ENCODE results near the gene PTPN3.
"Not testable (repeated sequence)": the region's sequence is repeated elsewhere in the genome, so short reads cannot be mapped to it uniquely, and the experiment has no call there.

Gene PTPN3

DNA sequence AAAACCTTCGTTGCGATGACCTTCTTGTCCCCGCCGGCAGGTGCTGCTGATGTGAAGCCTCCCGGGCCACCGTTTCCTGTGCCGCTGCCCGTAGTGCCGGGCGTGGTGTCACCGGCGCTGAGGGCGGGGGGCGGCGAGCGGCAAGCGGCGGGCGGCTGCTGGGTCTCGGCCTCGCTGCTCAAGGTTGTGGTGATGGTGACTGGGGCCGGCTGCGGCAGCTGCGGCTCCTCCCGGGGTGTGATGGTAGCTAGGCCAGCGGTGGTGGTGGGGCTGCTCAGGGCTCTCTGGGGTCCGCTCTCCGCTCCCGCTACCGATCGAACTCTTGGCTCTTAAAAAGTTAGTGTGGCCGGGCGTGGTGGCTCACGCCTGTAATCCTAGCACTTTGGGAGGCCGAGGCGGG is 36.0 kb upstream of the PTPN3 start:
- ChIA-PET CTCF (interaction anchor here (0.7 kb wide), 1 partner anchor 191 kb away, joined by 3 read pairs; no protein-coding TSS in a partner anchor), POLR2A (ENCODE audit: low non-redundant PET) (no interaction called here)
- TF ChIP-seq, protein P1, sequence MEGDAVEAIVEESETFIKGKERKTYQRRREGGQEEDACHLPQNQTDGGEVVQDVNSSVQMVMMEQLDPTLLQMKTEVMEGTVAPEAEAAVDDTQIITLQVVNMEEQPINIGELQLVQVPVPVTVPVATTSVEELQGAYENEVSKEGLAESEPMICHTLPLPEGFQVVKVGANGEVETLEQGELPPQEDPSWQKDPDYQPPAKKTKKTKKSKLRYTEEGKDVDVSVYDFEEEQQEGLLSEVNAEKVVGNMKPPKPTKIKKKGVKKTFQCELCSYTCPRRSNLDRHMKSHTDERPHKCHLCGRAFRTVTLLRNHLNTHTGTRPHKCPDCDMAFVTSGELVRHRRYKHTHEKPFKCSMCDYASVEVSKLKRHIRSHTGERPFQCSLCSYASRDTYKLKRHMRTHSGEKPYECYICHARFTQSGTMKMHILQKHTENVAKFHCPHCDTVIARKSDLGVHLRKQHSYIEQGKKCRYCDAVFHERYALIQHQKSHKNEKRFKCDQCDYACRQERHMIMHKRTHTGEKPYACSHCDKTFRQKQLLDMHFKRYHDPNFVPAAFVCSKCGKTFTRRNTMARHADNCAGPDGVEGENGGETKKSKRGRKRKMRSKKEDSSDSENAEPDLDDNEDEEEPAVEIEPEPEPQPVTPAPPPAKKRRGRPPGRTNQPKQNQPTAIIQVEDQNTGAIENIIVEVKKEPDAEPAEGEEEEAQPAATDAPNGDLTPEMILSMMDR (conservative IDR thresholded peaks at IDR 0.05; ENCODE audit: low read depth) = no peak

DNA sequence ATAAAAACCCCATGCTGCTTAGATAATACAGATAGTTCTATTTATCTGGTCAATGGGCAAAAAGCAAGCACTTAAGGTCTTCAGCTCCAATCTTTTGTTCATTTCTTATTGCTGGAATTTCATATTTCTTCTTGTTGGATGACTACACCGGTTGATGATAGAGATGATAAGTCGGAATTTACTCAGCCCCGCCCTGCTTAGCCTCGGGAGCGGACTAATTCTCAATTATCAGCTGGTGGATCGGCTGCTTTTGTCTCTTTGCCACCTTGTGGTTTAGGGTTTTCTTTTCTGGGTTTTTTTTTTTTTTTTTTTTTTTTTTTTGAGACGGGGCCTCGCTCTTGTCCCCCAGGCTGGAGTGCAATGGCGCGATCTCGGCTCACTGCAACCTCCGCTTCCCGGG is 34.5 kb upstream of the PTPN3 start:
- H3K27ac ChIP-seq; POLR2A ChIA-PET (ENCODE audit: low non-redundant PET): not testable (repeated sequence)
- CTCF ChIA-PET = interaction anchor here (0.6 to 0.7 kb wide), 2 partner anchors 90 to 97 kb away, joined by 3 read pairs; no protein-coding TSS in a partner anchor
- DNase-seq (ENCODE audit: low spot score) = peak; percentile 46

More for the DNA sequence above, 36.0 kb upstream of the PTPN3 start:
- no peak overlapping the region for H3K27ac ChIP-seq
- DNase-seq (ENCODE audit: low spot score) = no peak

DNA sequence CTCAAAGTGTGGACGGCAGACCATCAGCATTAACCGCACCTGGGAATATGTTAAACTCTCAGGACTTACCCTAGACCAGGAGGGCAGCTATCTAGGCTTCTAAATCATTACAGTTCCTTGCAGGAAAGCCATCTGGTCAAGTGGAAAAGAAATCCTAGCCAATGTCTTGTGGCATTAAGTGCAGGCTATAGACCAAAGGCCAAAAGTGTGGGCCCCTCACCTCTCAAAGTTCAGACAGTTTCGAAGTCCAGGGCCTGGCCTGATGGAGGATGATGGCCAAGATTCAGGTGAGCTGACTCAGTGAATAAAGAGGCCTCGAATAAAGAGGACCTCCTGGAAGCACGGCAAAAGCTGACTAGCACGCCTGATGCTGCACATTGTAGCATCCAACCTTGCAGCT is 24.0 kb upstream of the PTPN3 start:
- POLR2A ChIA-PET (ENCODE audit: low non-redundant PET) = no interaction called here
- DNase-seq (ENCODE audit: low spot score) = no peak
- TF ChIP-seq, protein P1 (conservative IDR thresholded peaks at IDR 0.05; ENCODE audit: low read depth) = no peak
- CTCF ChIA-PET = interaction anchor here (5.7 kb wide), 1 partner anchor 81 kb away, joined by 23 read pairs; no protein-coding TSS in a partner anchor
- no peak overlapping the region for H3K27ac ChIP-seq

DNA sequence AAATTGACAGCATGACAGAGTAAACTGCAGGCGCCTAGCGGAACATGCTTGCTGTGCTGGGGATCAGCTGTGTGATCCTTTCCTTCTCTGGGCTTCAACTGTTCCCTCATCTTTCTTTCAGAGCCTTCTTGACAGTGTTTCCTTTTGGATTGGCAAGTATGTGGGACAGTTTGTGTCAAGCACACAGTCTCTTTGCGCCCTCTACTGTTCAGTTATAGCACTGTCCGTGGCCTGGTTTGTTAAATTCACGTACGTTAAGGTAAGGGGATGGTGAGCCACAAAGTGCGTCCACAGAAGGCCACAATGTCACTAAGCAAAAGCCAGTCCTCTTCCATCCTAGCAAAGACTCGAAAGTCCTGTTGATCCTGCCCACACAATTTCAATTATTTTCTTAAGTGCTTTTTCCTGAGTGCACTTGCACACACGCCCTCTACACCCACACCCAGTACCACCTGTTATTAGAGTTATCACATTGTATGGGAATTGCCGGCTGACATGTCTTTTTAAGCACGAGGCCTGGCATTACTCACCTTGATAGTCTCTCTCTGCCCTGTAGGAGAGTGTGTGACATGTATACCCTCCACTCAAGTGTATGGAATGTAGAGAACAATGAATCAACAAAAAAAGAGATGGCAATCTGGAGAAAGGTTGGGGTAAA is 22.5 kb upstream of the PTPN3 start:
- TF ChIP-seq, protein P1 (conservative IDR thresholded peaks at IDR 0.05; ENCODE audit: low read depth) = peak; percentile 100
- CTCF ChIA-PET = interaction anchor here (0.6 to 5.7 kb wide), 5 partner anchors 50 to 226 kb away, joined by 3 to 23 read pairs (median 4); no protein-coding TSS in a partner anchor
- POLR2A ChIA-PET (ENCODE audit: low non-redundant PET) = no interaction called here
- no peak overlapping the region for H3K27ac ChIP-seq
- peak; percentile 92 for DNase-seq (ENCODE audit: low spot score)

DNA sequence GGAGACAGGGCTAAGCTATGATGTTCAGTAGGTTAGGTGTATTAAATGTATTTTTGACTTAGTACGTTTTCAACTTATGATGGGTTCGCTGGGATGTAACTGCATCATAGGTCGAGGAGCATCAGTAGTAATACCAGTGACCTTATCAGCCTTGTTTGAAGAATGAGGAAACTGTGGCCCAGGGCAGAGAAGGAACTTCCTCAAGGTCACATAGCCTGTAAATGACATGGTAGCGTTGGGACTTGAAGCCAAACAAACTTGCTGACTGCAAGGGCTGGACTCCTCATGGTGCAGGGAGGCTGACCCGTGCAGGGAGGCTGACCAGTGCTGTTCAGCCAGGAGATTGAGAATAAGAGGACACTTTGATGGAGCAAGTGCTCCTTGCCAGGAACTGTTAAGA is 21.3 kb upstream of the PTPN3 start:
- no peak overlapping the region for H3K27ac ChIP-seq
- ChIA-PET POLR2A (ENCODE audit: low non-redundant PET) (no interaction called here), CTCF (interaction anchor here (0.5 to 5.7 kb wide), 4 partner anchors 32 to 107 kb away, joined by 3 to 23 read pairs (median 5); no protein-coding TSS in a partner anchor)
- TF ChIP-seq, protein P1 (conservative IDR thresholded peaks at IDR 0.05; ENCODE audit: low read depth) = no peak
- DNase-seq (ENCODE audit: low spot score) = no peak

DNA sequence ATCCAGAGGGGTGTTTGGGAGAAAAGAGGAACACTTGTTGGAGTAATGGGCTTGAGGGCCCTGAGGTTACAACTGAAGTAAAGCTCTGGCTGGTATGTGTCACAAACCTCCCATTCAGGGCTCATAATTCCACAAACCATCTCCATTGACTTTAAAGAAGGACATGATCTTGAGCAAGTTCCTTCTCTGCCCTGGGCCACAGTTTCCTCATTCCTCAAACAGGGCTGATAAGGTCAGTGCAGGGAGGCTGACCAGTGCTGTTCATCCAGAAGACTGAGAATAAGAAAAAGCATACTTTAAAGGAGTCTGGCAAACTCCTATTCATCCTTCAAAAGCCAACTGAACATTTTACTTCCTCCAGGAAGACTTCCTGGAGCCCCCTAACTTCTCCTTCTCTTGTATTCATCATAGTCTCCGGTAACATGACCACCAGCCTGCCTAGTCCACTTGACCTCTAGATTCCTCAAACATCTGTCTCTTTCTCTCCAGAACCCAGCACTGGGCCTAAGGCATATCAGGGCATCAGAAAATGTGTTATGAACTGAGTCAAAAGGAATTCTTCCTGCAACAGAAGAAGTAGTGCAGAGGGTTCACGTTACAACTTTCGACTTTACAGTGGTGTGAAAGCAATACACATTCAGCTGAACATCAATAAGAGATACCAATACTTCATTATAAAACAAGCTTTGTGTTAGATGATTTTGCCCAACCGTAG is 20.7 kb upstream of the PTPN3 start:
- ChIA-PET CTCF (interaction anchor here (0.5 to 5.7 kb wide), 4 partner anchors 49 to 107 kb away, joined by 3 to 23 read pairs (median 6); no protein-coding TSS in a partner anchor), POLR2A (ENCODE audit: low non-redundant PET) (no interaction called here)
- DNase-seq (ENCODE audit: low spot score) = no peak
- no peak overlapping the region for H3K27ac ChIP-seq
- TF ChIP-seq, protein P1 (conservative IDR thresholded peaks at IDR 0.05; ENCODE audit: low read depth) = no peak

Data from RWPE1 (cell line).